KOPT-K1 (cell line): ENCODE measurements around the gene TRRAP.

Experiments
- H3K27ac ChIP-seq: fragments of 200-600 bp; sonication (generic); 2 replicates; pipeline ENCODE4 v1.5.1; 2016; ENCODE audit warnings: antibody characterized with exemption, mild to moderate bottlenecking, low read depth, low read length; ENCODE audit not compliant: poor library complexity, severe bottlenecking
- H3K36me3 ChIP-seq: fragments of 200-600 bp; sonication (generic); 2 replicates; pipeline ENCODE4 v1.5.1; 2017; ENCODE audit warnings: antibody characterized with exemption, mild to moderate bottlenecking, low read length, moderate library complexity; ENCODE audit not compliant: insufficient read depth
- H3K9me3 ChIP-seq: fragments of 200-600 bp; sonication (generic); 2 replicates; pipeline ENCODE4 v1.5.1; 2017; ENCODE audit warnings: antibody characterized with exemption, low read length, mild to moderate bottlenecking; ENCODE audit not compliant: insufficient read depth, poor library complexity, severe bottlenecking

TRRAP gene

DNA sequence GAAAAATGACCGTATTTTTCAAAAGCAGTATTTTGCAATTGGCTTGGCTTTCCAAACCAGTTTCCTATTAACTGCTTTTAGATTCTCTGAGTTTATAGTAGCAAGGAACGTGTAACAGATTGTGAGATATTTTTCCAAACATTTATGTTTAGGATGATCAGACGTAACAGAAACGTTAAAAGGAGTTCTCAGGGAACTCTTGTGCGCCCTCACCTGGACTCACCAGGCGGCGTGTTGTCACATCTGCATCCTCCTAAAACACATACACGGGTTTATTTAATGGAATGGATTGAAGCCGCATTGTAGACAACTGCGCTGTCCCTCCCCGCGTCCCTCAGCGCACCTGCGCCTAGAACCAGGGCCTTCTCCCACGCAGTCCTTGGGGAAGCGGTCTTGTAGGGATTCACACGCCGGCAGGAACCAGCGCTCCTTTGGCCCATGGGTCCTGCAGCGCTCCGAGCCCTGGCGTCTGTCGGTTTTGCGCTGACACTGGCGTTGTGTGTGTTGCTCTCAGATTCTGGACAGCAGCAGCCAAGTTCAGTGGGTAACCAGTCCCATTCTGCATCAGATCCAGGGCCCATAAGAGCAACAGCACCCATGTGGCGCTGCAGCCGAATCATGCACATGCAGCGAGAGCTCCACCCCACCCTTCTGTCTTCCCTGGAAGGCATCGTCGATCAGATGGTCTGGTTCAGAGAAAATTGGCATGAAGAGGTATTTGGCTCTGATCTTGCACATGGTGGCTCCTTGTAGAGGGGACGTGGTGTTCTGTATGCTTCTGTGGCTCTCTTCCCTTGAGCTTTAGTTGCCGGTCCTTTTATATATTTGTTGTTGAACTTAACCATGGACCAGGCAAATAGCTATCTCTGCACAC is 114.9 kb downstream of the TRRAP start:
- H3K36me3 ChIP-seq = peaks cover 99% of the 10 kb centered on the region
- no peak overlapping the region for H3K27ac ChIP-seq
- H3K9me3 ChIP-seq = no peaks in the 10 kb centered on the region

DNA sequence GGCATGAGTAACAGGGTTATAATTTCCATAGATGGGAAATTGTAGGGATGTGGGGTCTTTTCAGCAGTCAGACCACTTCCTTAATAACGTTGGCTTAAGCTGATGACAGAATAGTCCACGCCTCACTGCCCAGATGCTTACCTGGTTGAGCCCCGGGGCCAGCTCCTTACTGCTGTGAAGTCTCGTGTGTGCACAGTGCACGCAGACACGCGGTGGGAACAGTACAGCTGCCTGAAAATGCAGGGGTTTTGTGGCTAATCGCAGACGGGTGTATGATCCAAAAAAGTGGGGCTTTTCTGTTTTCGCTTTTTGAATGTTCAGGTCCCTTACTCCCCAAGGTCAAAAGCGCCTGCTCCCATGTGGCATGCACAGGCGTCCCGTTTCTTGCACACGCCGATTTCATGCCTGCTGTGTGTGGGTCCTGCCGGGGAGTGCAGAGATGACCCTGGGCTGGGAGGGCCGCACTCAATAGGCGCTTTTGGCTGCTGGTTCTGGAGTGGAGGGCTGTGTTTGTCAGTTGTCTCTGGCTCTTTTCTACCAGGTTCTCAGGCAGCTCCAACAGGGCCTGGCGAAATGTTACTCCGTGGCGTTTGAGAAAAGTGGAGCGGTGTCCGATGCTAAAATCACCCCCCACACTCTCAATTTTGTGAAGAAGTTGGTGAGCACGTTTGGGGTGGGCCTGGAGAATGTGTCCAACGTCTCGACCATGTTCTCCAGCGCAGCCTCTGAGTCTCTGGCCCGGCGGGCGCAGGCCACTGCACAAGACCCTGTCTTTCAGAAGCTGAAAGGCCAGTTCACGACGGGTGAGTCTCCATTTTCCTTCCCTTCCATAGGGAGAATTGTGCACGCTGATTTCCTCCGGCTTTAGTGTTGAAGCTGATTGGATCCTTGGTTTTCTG is 116.0 kb downstream of the TRRAP start:
- no peak overlapping the region for H3K27ac ChIP-seq
- H3K36me3 ChIP-seq = peaks cover 100% of the 10 kb centered on the region
- no peaks in the 10 kb centered on the region for H3K9me3 ChIP-seq

DNA sequence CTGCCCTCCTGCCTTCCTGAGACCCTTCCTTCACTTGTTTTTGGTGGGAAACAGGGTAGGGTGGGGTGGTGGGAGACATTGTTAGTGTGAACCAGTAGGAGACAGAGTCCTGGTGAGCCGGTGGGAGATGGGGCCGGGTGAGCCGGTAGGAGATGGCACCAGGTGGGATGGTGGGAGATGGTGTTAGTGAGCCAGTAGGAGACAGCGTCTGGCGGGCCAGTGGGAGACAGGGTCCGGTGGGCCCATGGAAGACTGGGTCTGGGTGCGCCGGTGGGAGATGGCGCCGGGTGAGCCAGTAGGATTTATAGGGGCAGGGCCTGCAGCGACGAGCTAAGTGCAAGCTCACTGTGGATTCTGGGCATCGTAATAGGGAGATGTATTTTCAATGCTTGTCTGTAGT is 116.8 kb downstream of the TRRAP start:
- H3K27ac ChIP-seq = no peak overlapping the region

DNA sequence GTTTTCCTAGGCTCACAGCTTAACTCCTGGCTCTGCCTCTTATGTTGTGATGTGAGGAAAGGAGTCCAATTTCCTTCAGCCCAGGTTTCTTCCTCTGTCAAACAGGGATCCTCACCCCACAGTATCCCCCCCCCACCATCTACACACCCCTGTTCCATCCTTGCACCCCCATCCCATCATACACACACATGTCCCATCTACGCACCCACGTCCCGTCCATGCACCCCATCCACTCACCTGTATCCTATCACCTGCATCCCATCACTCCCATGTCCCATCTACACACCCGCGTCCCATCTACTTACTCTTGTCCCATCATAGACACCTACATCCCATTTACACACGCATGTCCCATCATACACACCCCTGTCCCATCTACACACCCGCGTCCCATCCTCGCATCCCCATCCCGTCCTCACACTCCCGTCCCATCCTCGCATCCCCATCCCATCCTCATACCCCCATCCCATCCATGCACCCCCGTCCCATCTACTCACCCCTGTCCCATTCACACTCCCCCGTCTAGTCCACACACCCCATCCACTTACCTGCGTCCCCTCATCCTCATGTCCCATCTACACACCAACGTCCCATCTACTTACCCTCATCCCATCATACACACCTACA is 117.3 kb downstream of the TRRAP start:
- H3K9me3 ChIP-seq = no peaks in the 10 kb centered on the region
- H3K36me3 ChIP-seq = peaks cover 100% of the 10 kb centered on the region
- no peak overlapping the region for H3K27ac ChIP-seq

More for the DNA sequence above, 116.8 kb downstream of the TRRAP start:
- Histone ChIP-seq H3K9me3 (no peaks in the 10 kb centered on the region), H3K36me3 (peaks cover 100% of the 10 kb centered on the region)

DNA sequence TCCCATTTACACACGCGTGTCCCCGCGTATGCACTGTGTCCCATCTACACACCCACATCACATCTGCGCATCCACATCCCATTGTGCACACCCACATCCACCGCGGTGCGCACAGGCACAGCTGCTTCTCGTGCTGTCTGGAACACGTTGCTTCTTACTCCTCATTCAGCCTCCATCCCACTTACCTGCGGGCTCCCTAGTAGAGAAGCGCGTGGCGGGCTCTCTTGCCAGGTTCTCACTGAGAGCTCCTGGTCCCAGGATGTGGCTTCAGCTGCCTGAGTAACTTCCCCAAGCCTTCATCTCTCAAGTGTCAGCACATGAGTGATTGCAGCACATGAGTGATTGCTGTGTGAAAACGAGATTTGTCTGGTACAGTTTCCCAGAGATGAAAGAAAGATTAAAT is 117.8 kb downstream of the TRRAP start:
- Histone ChIP-seq H3K9me3 (no peaks in the 10 kb centered on the region), H3K36me3 (peaks cover 100% of the 10 kb centered on the region), H3K27ac (no peak overlapping the region)

DNA sequence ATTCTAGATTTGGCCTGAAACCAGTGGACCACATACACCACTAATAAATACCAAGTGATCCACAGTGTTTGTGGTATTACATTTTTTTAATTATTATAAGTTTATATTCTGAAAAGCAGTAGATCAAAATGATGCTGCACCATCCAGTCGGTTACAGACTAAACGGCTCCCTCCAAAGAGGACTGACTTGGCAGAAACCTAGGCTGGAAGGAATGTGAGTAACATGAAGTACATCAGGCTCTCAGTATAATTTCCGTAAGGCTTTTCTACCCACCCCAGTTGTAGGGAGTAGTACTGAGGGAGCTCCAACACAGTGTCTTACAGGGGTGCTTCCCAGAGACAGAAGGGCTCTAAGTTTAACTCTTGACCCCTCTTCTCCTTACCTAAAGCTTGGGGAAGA is 119.5 kb downstream of the TRRAP start:
- H3K36me3 ChIP-seq = peaks cover 99% of the 10 kb centered on the region
- H3K9me3 ChIP-seq = no peaks in the 10 kb centered on the region
- no peak overlapping the region for H3K27ac ChIP-seq

DNA sequence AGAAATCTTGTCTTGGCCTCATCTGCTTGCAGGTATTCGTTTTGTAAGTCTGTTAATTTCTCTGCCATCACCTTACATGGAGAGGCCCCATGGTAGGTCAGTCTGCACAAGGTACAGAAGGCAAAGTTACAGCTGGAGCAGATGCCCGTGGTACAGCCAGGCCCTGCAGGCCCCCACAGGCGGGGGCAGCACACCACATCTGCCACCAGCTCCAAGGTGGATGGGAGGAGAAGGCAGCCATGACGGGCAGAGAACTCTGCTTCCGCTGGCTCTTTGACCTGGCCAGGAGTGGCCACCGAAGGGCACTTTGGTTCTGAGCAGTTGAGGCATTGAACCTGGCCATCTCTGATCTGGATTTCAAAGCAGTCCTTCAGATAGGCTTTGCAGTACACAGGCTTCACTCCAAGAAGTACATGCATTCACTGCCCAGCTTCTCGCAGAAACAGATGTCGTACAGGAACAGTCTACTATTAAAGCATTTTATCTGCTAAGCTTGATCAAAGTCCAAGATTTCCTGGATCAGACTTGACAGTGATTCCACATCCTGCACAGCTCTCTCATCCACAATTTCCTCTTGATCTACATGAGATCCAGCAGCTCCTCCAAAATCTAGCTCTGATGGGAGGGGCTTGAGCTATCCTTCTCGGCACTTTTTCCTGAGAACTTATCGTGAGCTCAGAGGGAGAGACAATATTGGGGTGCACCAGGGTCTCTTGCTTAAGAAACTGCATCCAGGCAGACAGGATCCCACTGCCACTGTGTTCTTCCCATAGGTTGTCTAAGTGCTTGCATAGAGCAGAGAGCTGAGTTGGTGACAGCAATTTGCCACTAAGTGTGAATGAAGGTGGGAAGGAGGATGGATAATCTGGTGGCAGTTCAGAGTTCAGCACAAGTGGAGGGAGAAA is 120.7 kb downstream of the TRRAP start:
- Histone ChIP-seq H3K9me3 (no peaks in the 10 kb centered on the region), H3K36me3 (peaks cover 99% of the 10 kb centered on the region), H3K27ac (no peak overlapping the region)

DNA sequence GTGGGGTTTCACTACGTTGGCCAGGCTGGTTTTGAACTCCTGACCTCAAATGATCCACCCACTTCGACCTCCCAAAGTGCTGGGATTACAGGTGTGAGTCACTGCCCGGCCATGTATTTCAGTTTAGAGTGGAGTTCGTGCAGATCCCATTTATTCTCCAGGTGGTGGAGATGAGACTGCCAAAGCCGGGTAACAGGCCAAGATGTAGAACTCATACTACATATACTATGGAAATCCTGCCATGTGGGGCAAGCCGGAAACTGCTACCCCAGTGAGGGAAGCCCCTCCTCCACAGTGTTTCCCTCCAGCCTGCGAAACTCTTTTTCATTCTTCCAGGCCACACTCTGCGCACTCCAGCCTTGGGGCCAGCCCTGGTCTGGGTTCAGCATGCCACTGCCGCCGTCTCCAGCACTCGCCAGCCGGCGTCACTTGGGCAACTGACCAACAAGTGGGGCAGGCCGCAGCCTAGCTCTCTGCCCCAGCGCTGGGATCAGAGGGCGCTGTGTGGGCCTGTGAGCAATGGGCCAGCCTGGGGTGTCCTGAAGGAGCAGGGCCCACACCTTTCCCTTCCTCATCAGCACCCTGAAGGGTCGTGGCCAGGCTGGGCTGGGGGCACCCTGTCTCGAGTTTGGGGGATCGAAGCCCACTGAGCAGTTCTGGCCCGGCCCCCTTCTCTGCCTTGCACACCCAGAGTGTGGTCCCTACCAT is 122.0 kb downstream of the TRRAP start:
- no peak overlapping the region for H3K27ac ChIP-seq
- peaks cover 99% of the 10 kb centered on the region for H3K36me3 ChIP-seq
- H3K9me3 ChIP-seq = no peaks in the 10 kb centered on the region

DNA sequence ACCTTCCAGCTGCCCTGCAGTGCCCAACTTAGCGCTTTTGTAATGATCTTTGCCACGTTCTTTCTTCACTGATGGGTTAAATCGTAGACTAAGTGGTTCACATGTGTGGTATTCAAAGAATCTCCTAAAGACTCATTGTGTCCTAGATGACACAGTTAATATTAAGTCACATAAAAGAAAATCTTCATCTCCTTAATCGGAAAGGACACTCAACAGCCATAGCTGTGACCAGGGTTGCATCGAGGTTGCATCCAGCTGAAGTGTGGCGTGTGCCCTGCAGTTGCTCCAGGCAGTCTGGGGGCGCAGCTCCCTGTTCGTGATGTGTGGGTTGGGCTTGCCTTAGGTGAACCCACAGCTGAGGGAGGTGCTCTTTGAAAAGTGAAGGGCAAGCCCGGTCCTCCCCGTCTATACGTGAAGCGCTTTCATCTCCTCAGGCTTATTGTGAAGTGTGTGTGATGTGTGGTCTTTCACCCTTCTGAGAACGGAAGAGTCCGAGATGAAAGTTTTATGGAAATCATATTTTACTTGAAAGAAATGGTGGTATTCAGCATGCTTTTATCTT is 122.7 kb downstream of the TRRAP start:
- H3K27ac ChIP-seq = no peak overlapping the region
- peaks cover 99% of the 10 kb centered on the region for H3K36me3 ChIP-seq
- H3K9me3 ChIP-seq = no peaks in the 10 kb centered on the region

DNA sequence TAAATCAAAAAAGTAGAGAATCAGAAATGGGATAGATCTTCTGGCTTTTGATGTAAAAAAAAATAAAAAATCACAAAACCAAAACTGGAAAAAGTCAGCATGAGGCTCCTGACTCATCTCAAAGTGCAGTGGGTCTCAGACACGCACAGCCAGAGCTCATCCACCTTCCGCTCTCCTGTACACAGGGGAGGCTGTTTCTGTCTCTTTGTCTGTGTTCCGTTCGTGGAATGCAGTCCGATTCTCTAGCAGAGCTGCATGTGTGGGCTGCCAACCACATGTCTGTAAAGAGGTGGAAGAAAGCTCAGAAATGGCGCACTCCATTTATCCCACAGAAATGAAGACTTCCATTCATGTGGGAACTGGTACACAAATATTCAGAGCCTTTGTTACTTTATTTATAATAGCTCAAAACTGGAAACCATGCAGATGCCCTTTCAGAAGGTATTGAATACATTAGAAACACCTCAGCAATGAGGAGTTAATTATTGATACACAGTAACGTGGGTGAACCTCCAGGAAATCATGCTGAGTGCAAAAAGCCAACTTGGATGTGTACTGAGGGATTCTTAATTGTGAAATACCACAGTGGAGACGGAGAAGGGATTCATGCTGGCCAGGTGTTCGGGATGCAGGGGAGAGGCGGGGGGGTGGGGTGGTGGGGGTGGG is 123.3 kb downstream of the TRRAP start:
- Histone ChIP-seq H3K36me3 (peaks cover 99% of the 10 kb centered on the region), H3K27ac (no peak overlapping the region), H3K9me3 (no peaks in the 10 kb centered on the region)

DNA sequence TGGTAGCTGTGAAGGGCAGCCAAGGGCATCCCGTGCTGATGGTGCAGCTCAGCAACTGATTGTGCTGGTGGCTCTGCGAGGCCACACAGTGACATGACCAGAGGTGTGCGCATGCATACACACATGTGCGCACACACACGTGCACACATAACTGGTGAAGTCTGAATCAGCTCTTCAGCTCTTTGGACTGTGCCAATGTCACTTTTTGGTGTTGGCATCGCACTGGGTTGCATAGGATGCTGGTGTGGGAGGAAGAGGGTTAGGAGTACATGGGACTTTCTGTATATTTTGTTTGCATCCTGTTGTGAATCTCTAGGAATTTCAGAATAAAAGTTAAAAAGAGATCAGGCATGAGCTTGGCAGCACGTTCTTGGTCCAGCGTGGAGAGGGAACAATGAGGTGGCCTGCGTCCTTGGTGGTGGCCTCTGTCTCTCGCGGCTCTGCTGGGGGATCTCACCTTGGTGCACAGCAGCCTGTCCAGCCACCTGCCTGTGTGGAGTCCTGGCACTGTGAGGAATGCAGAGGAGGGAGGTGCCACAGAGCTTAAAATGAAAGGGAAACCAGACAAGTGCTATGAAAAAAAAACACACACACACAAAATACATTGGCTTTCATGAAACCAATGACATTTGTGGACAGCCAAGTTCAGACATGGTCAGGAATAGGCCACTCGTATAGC is 124.0 kb downstream of the TRRAP start:
- H3K9me3 ChIP-seq = no peaks in the 10 kb centered on the region
- no peak overlapping the region for H3K27ac ChIP-seq
- H3K36me3 ChIP-seq = peaks cover 99% of the 10 kb centered on the region

DNA sequence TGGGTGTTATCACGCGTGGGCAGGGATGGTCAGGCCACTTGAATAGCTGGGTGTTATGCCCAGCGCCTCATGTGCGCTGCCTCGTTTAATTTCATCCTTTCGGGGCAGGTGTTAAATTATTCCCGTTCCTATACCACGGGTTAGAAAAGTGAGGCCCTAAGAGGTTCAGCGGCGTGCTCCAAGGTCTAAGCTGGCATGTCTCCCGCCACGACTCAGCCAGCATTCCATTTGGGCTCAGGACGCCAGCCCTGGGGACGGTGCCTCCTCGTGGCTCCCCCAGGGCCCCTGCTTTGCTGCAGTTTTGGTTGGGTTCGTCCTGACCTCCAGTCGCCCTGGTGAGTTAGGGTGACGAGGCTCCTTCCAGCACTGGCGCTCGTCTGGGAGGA is 124.5 kb downstream of the TRRAP start:
- H3K36me3 ChIP-seq = peaks cover 99% of the 10 kb centered on the region

DNA sequence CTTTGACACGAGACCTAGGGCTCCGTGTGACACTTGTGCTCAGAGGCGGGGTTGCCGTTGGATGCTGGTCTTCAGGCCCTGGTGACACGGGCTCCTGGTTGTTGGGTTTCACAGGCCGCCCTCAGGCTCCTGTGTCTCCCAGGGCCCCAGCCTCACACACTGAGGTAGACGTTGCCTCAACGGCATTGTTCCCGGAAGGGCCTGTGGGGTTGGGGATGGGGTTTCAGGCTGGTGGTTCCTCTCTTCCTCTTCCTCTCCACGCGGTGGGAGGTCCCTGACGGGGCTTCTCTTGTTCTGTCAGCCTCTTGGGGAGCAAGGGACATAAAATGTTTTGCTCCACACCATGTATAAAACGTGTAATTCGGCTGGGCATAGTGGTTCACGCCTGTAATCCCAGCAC is 125.1 kb downstream of the TRRAP start:
- Histone ChIP-seq H3K9me3 (no peaks in the 10 kb centered on the region), H3K36me3 (peaks cover 99% of the 10 kb centered on the region), H3K27ac (no peak overlapping the region)

More for the DNA sequence above, 124.5 kb downstream of the TRRAP start:
- no peaks in the 10 kb centered on the region for H3K9me3 ChIP-seq
- no peak overlapping the region for H3K27ac ChIP-seq
